NCI-H146 treated with DMSO at 0.1 percent for 48 hours (cell line): ENCODE measurements around the gene ATG16L2.
"Not testable (repeated sequence)": the region's sequence is repeated elsewhere in the genome, so short reads cannot be mapped to it uniquely, and the experiment has no call there.

ENCODE experiments used
- DNase-seq: peaks from one replicate; lab custom pipeline; 2025; ENCODE audit not compliant: unreplicated experiment; lab: John Stamatoyannopoulos, UW

ATG16L2 gene

GRCh38 chr11:72779495-72780128 lies 34.6 kb upstream of the ATG16L2 start:
- no peak for DNase-seq

- no peak for DNase-seq
Observed at GRCh38 chr11:72780296-72781062, 33.7 kb upstream of the ATG16L2 start.

GRCh38 chr11:72781063-72781312 lies 33.2 kb upstream of the ATG16L2 start:
- DNase-seq, result no peak

GRCh38 chr11:72781313-72782080 lies 32.7 kb upstream of the ATG16L2 start:
- DNase-seq, result peak; percentile 13

- peak; percentile 19 for DNase-seq
Observed at GRCh38 chr11:72782081-72782920, 31.9 kb upstream of the ATG16L2 start.

GRCh38 chr11:72783144-72783905 lies 30.9 kb upstream of the ATG16L2 start:
- no peak for DNase-seq

GRCh38 chr11:72784662-72785061 lies 29.5 kb upstream of the ATG16L2 start:
- DNase-seq, result no peak

GRCh38 chr11:72786305-72787215 lies 27.7 kb upstream of the ATG16L2 start:
- peak; percentile 96 for DNase-seq

GRCh38 chr11:72787216-72788104 lies 26.8 kb upstream of the ATG16L2 start:
- DNase-seq, result peak; percentile 96

GRCh38 chr11:72788241-72788640 lies 26.0 kb upstream of the ATG16L2 start:
- no peak for DNase-seq

- no peak for DNase-seq
Observed at GRCh38 chr11:72789493-72790131, 24.6 kb upstream of the ATG16L2 start.

GRCh38 chr11:72791228-72791627 lies 23.0 kb upstream of the ATG16L2 start:
- DNase-seq, result not testable (repeated sequence)

GRCh38 chr11:72792437-72793021 lies 21.7 kb upstream of the ATG16L2 start:
- no peak for DNase-seq

- no peak for DNase-seq
Observed at GRCh38 chr11:72793076-72793424, 21.2 kb upstream of the ATG16L2 start.

GRCh38 chr11:72793425-72794367 lies 20.5 kb upstream of the ATG16L2 start, which contains the start of gene STARD10:
Gene STARD10 (minus strand): TSS chr11:72794047. CDS start chr11:72781181, 12,866 bp downstream.
- peak; percentile 89 for DNase-seq

GRCh38 chr11:72798361-72798760 lies 15.8 kb upstream of the ATG16L2 start:
- no peak for DNase-seq
